ENCODE measurements around the gene IGFBPL1. TPM values are rescaled to one million over a fixed set of nuclear protein-coding genes. Genes with fewer than 3 reads are reported as not detected.

The IGFBPL1 gene
- total RNA-seq, 2 donors from 2014 or later: 0.32 to 14.3 TPM

DNA sequence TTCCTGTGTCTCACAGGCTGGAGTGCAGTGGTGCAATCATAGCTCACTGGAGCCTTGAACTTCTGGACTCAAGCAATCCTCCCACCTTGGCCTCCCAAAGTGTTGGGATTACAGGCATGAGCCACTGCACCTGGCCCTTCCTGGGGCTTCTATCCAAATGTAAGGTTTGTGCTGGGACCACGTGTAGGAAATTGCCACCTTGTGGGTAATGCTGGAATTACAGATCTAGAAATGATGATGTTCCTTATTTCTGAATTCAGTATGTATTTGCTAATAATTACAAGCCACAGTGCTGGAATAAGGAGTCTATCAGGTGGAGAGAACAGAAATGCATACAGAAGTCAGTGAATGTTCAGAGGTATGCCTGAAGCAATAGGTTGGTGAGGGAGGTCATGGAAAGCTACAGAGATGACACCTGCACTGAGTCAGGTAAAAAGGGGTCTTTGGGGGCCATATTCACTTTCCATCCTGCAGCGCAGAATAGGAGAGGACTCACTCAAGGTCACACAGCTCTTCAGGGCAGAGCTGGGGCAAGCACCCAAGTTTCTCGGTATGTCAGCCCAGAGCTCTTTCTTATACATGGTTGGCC lies 8.8 kb upstream of the IGFBPL1 start:
- intact Hi-C loops (cut with DNase I): loop anchor here (5.0 kb wide), 1 partner anchor 61 kb away; no protein-coding TSS in a partner anchor
- TF ChIP-seq, protein P1, sequence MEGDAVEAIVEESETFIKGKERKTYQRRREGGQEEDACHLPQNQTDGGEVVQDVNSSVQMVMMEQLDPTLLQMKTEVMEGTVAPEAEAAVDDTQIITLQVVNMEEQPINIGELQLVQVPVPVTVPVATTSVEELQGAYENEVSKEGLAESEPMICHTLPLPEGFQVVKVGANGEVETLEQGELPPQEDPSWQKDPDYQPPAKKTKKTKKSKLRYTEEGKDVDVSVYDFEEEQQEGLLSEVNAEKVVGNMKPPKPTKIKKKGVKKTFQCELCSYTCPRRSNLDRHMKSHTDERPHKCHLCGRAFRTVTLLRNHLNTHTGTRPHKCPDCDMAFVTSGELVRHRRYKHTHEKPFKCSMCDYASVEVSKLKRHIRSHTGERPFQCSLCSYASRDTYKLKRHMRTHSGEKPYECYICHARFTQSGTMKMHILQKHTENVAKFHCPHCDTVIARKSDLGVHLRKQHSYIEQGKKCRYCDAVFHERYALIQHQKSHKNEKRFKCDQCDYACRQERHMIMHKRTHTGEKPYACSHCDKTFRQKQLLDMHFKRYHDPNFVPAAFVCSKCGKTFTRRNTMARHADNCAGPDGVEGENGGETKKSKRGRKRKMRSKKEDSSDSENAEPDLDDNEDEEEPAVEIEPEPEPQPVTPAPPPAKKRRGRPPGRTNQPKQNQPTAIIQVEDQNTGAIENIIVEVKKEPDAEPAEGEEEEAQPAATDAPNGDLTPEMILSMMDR (IDR thresholded peaks at IDR 0.05): peak; percentile 32 to 68 (median 60)
- TF ChIP-seq POLR2AphosphoS5 (IDR thresholded peaks at IDR 0.05) (no peak), POLR2A (IDR thresholded peaks at IDR 0.05) (no peak)
- Histone ChIP-seq H3K4me3 (no peak overlapping the region), H3K27me3 (replicated peaks; ENCODE audit: insufficient read depth) (no peaks in the 10 kb centered on the region), H3K9me3 (no peaks in the 10 kb centered on the region), H3K4me1 (replicated peaks) (no peaks in the 10 kb centered on the region), H3K27ac (no peak overlapping the region), H3K36me3 (no peaks in the 10 kb centered on the region)
- DNase-seq (ENCODE audit: low spot score): no peak
- 30% methylated on average over 3 of the region's 3 CpGs for WGBS

GRCh38 chr9:38431116-38431515 lies 6.9 kb upstream of the IGFBPL1 start:
- no peak for DNase-seq (ENCODE audit: low spot score)
- H3K27me3 ChIP-seq (replicated peaks; ENCODE audit: insufficient read depth): no peaks in the 10 kb centered on the region
- WGBS: 77% methylated on average over 4 of the region's 4 CpGs
- H3K4me3 ChIP-seq: no peak overlapping the region
- intact Hi-C loops (cut with DNase I): loop anchor here (5.0 kb wide), 1 partner anchor 59 kb away; no protein-coding TSS in a partner anchor
- no peak overlapping the region for H3K27ac ChIP-seq
- no peaks in the 10 kb centered on the region for H3K4me1 ChIP-seq (replicated peaks)
- H3K36me3 ChIP-seq: no peaks in the 10 kb centered on the region
- H3K9me3 ChIP-seq: no peaks in the 10 kb centered on the region
- TF ChIP-seq POLR2A (IDR thresholded peaks at IDR 0.05) (no peak), POLR2AphosphoS5 (IDR thresholded peaks at IDR 0.05) (no peak)
- TF ChIP-seq, protein P1 (IDR thresholded peaks at IDR 0.05): no peak

DNA sequence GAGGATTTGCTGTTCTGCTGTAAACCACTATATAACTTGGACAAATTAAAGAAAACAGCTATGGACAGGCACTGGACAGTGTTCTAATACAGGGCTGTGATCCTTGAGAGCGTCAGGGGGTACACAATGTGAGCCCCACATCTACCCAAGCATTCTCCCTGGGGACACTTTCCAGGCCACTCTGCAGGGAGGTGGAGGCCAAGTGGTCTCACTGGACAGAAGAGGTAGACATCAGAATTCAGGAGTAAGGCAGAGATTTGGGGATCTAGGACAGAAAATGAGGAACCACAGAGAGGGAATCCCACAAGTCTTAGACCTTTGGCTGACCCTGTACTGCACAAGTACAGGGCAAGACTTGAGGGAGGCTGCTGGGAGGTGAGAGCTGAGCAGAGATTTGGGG lies 3.8 kb upstream of the IGFBPL1 start:
- 88% methylated on average over 1 of the region's 1 CpG for WGBS
- no peak overlapping the region for H3K27ac ChIP-seq
- H3K4me1 ChIP-seq (replicated peaks): no peaks in the 10 kb centered on the region
- intact Hi-C loops (cut with DNase I): no loop called here
- no peaks in the 10 kb centered on the region for H3K9me3 ChIP-seq
- no peaks in the 10 kb centered on the region for H3K36me3 ChIP-seq
- H3K27me3 ChIP-seq (replicated peaks; ENCODE audit: insufficient read depth): no peaks in the 10 kb centered on the region
- DNase-seq (ENCODE audit: low spot score): no peak
- no peak overlapping the region for H3K4me3 ChIP-seq
- TF ChIP-seq POLR2AphosphoS5 (IDR thresholded peaks at IDR 0.05): no peak
- TF ChIP-seq POLR2A (IDR thresholded peaks at IDR 0.05): no peak
- TF ChIP-seq, protein P1 (IDR thresholded peaks at IDR 0.05): no peak

- H3K27me3 ChIP-seq (replicated peaks; ENCODE audit: insufficient read depth): no peaks in the 10 kb centered on the region
- H3K4me3 ChIP-seq: no peak overlapping the region
- TF ChIP-seq POLR2A (IDR thresholded peaks at IDR 0.05) (no peak), POLR2AphosphoS5 (IDR thresholded peaks at IDR 0.05) (no peak)
- TF ChIP-seq, protein P1 (IDR thresholded peaks at IDR 0.05): no peak
- H3K27ac ChIP-seq: no peak overlapping the region
- 77% methylated on average over 4 of the region's 4 CpGs for WGBS
- intact Hi-C loops (cut with DNase I): no loop called here
- DNase-seq (ENCODE audit: low spot score): no peak
- H3K4me1 ChIP-seq (replicated peaks): no peaks in the 10 kb centered on the region
- H3K9me3 ChIP-seq: no peaks in the 10 kb centered on the region
- no peaks in the 10 kb centered on the region for H3K36me3 ChIP-seq
Measured at GRCh38 chr9:38424918-38425317, 664 bp upstream of the IGFBPL1 start.

DNA sequence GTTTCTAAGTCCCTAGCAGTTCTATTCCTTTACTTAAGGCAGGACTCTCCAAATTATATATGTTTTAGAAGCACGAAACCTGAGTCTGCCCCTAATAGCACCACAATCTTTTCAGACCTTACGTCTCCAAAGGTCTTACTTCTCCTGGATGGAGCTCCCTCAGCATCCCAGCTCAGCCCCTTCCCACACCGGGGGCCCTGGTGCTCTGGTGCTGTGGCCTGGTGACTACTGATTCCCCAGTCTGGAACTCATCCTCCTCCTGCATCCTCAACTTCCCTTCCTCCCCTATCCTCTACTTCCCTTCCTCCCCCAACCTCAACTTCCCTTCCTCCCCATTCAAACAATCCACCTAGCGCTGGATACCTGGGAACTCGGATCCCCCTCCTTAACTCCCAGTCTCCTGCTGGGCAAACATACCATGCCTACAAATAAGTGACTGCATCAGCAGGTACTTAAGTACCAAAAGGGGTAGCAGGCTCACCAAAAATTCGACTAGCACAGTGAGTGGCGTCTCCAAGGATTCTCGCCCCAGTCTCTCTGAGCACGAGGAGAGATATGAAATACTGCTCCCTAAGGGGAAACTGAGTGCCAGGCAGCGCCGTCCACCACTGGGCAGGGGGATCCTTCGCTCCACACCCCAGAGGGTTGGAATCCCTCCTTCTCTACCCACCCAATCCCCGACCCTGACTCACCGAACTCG lies 831 bp downstream of the IGFBPL1 start:
- no peaks in the 10 kb centered on the region for H3K36me3 ChIP-seq
- no peaks in the 10 kb centered on the region for H3K9me3 ChIP-seq
- H3K27me3 ChIP-seq (replicated peaks; ENCODE audit: insufficient read depth): no peaks in the 10 kb centered on the region
- DNase-seq (ENCODE audit: low spot score): no peak
- TF ChIP-seq, protein P1 (IDR thresholded peaks at IDR 0.05): no peak
- no peak for TF ChIP-seq POLR2A (IDR thresholded peaks at IDR 0.05)
- no peak for TF ChIP-seq POLR2AphosphoS5 (IDR thresholded peaks at IDR 0.05)
- no peaks in the 10 kb centered on the region for H3K4me1 ChIP-seq (replicated peaks)
- 60% methylated on average over 12 of the region's 15 CpGs for WGBS
- intact Hi-C loops (cut with DNase I): no loop called here
- no peak overlapping the region for H3K27ac ChIP-seq
- H3K4me3 ChIP-seq: peak overlapping the region; percentile 21 to 33
